ENCODE results near the gene PPL.
A peak's percentile ranks its signal among the peaks of the same experiment; 100 is the strongest.

PPL gene, protein sequence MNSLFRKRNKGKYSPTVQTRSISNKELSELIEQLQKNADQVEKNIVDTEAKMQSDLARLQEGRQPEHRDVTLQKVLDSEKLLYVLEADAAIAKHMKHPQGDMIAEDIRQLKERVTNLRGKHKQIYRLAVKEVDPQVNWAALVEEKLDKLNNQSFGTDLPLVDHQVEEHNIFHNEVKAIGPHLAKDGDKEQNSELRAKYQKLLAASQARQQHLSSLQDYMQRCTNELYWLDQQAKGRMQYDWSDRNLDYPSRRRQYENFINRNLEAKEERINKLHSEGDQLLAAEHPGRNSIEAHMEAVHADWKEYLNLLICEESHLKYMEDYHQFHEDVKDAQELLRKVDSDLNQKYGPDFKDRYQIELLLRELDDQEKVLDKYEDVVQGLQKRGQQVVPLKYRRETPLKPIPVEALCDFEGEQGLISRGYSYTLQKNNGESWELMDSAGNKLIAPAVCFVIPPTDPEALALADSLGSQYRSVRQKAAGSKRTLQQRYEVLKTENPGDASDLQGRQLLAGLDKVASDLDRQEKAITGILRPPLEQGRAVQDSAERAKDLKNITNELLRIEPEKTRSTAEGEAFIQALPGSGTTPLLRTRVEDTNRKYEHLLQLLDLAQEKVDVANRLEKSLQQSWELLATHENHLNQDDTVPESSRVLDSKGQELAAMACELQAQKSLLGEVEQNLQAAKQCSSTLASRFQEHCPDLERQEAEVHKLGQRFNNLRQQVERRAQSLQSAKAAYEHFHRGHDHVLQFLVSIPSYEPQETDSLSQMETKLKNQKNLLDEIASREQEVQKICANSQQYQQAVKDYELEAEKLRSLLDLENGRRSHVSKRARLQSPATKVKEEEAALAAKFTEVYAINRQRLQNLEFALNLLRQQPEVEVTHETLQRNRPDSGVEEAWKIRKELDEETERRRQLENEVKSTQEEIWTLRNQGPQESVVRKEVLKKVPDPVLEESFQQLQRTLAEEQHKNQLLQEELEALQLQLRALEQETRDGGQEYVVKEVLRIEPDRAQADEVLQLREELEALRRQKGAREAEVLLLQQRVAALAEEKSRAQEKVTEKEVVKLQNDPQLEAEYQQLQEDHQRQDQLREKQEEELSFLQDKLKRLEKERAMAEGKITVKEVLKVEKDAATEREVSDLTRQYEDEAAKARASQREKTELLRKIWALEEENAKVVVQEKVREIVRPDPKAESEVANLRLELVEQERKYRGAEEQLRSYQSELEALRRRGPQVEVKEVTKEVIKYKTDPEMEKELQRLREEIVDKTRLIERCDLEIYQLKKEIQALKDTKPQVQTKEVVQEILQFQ (N-terminal part only)

GRCh38 chr16:4936991-4937781, at the start of gene PPL:
Gene PPL, minus strand, starts transcription at chr16:4937148. Its CDS starts 103 bp downstream, at chr16:4937045.
- peak; percentile 76 for ATAC-seq
- H3K36me3 Mint-ChIP-seq: no peaks in the 10 kb centered on the region
- peaks cover 18% of the 10 kb centered on the region for H3K4me1 Mint-ChIP-seq
- H3K27me3 Mint-ChIP-seq: peaks cover 73% of the 10 kb centered on the region
- no peak within 1 kb of the TSS for H3K27ac Mint-ChIP-seq
- H3K9me3 Mint-ChIP-seq: no peaks in the 10 kb centered on the region
- peak within 1 kb of the TSS; percentile 82 for H3K4me3 Mint-ChIP-seq

DNA sequence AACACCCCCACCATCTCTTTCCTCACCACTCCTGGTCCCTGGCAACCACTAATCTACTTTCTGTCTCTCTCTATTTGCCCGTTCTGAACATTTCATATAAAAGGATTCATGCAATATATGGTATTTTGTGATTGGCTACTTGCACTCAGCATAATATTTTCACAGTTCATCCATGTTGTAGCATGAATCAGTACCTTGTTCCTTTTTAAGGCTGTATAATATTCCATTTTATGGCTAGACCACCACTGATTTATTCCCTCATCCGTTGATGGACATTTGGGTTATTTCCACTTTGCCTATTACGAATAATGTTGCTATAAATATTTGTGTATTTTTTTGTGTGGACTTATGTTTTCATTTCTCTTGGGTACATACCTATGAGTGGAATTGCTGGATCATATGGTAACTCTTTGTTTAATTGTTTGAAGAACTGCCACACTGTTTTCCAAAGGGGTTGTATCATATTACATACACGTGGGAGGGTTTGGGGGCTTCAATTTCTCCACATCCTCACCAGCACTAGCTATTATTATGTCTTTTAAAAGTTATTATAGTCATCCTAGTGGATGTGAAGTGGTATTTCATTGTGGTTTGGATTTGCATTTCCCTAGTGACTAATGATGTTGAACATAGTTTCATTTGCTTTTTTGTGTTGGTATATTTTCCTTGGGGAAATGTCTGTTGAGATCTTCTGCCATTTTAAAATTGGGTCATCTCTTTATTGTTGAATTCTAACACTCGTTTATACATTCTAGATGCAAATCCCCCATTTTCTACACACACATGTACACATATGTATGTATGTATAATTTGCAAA, 47.4 kb upstream of the PPL start:
- H3K27me3 Mint-ChIP-seq: peaks cover 54% of the 10 kb centered on the region
- no peak for ATAC-seq
- no peaks in the 10 kb centered on the region for H3K36me3 Mint-ChIP-seq
- H3K4me1 Mint-ChIP-seq: no peaks in the 10 kb centered on the region
- peaks cover 8% of the 10 kb centered on the region for H3K9me3 Mint-ChIP-seq
- no peak overlapping the region for H3K4me3 Mint-ChIP-seq
- H3K27ac Mint-ChIP-seq: no peak overlapping the region

DNA sequence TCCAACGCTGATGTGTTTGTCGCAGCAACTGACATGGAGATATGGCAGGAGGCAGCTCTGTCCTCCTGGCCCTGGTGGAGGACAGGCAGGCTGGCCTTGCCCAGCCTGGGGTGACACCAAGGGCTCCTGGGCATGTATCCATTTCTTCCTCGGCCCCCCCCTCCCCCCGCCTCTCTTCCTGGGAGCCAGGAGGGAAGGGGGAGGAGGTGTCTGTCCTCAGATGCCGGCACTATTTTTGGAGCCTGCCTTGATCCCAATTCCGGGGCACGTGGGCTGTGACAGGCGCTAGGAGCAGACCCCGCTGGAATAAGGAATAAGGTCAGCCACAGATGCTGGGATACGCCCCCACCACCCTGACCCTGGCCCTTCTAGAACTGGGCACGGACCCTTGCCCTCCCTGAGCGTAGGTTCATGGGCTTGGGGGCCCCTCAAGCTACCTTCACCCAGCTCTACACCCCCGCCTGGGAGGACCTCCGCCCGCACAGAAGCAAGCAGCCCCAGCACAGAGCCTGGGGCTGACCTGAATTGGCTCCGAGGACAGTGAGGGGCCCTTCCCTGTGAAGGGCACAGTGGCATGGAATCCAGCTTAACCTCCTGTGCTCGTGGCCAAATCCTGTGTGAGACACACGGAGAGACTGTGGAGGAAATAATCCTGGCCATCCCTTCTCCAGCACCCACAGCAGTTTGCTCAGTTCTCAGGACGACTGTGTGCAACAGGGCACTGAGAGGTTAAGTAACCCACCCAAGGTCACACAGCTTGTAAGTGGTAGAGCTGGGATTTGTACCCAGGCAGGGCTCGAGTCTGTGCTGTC, 45.3 kb upstream of the PPL start:
- Mint-ChIP-seq H3K27me3 (peaks cover 37% of the 10 kb centered on the region), H3K4me1 (no peaks in the 10 kb centered on the region)
- ATAC-seq: peak; percentile 24

GRCh38 chr16:4981473-4981872, 44.5 kb upstream of the PPL start:
- Mint-ChIP-seq H3K9me3 (peaks cover 8% of the 10 kb centered on the region), H3K27ac (no peak overlapping the region), H3K4me3 (no peak overlapping the region), H3K4me1 (no peaks in the 10 kb centered on the region), H3K27me3 (peaks cover 29% of the 10 kb centered on the region), H3K36me3 (no peaks in the 10 kb centered on the region)
- no peak for ATAC-seq

More for the DNA sequence above, 45.3 kb upstream of the PPL start:
- H3K9me3 Mint-ChIP-seq: peaks cover 8% of the 10 kb centered on the region
- H3K27ac Mint-ChIP-seq: no peak overlapping the region
- H3K4me3 Mint-ChIP-seq: no peak overlapping the region
- H3K36me3 Mint-ChIP-seq: no peaks in the 10 kb centered on the region

GRCh38 chr16:4980691-4981090, 43.7 kb upstream of the PPL start:
- ATAC-seq: no peak
- peaks cover 23% of the 10 kb centered on the region for H3K27me3 Mint-ChIP-seq
- no peak overlapping the region for H3K4me3 Mint-ChIP-seq
- H3K27ac Mint-ChIP-seq: no peak overlapping the region
- H3K36me3 Mint-ChIP-seq: no peaks in the 10 kb centered on the region
- H3K9me3 Mint-ChIP-seq: peaks cover 6% of the 10 kb centered on the region
- H3K4me1 Mint-ChIP-seq: peaks cover 7% of the 10 kb centered on the region

GRCh38 chr16:4979736-4980660, 43.0 kb upstream of the PPL start:
- Mint-ChIP-seq H3K9me3 (peaks cover 6% of the 10 kb centered on the region), H3K36me3 (no peaks in the 10 kb centered on the region), H3K27me3 (peaks cover 23% of the 10 kb centered on the region), H3K27ac (no peak overlapping the region), H3K4me3 (no peak overlapping the region), H3K4me1 (peaks cover 12% of the 10 kb centered on the region)
- no peak for ATAC-seq

DNA sequence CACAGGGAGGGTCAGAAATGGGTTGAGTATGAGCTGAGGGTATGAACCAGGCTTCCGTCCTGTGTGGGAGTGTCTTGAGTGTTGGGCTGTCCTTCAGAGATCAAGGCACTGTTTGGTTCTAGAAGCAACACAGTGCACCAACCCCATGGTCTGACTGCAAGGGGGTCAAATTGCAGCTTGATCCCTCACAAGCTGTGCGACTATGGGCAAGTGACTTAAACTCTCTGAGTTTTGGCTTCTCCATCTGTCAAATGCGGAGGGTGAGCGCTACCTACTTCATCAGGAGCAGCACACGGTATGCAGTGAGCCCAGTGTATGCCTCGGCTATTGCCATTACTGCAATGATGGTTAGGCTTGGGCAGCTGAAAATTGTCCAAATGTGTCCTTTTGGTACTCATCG, 42.2 kb upstream of the PPL start:
- ATAC-seq: no peak
- H3K9me3 Mint-ChIP-seq: peaks cover 3% of the 10 kb centered on the region
- no peak overlapping the region for H3K27ac Mint-ChIP-seq
- no peaks in the 10 kb centered on the region for H3K36me3 Mint-ChIP-seq
- peaks cover 12% of the 10 kb centered on the region for H3K4me1 Mint-ChIP-seq
- no peak overlapping the region for H3K4me3 Mint-ChIP-seq
- H3K27me3 Mint-ChIP-seq: peaks cover 23% of the 10 kb centered on the region

DNA sequence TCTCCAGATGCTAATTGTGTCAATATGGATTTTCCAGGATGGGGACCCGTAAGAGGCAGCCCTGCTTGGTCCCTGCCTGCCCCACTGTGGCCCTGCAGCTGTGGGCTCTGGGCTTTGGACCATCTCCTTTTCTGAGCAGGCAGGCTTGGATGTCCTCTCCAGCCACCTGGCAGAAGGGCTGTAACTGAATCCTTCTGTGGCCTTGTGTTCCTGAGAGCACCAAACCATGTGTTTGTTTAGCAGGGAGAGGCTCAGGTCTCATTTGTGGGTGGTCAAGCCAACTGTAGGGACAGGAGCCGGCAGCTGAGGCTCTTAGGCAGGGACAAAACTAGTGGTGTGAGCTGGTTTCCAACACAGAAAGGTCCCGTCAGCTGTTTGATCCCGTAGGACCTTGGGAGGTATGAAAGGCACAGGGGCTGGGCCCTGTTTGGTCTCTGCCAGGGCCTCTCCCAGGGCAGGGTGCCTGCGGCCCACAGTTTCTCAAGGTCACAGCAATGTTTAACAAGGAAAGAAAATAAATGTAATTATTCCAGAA, 39.7 kb upstream of the PPL start:
- ATAC-seq: no peak
- no peak overlapping the region for H3K4me3 Mint-ChIP-seq
- H3K9me3 Mint-ChIP-seq: no peaks in the 10 kb centered on the region

GRCh38 chr16:4976079-4976478, 39.1 kb upstream of the PPL start:
- H3K36me3 Mint-ChIP-seq: no peaks in the 10 kb centered on the region
- no peak overlapping the region for H3K27ac Mint-ChIP-seq
- no peak overlapping the region for H3K4me3 Mint-ChIP-seq
- peaks cover 29% of the 10 kb centered on the region for H3K27me3 Mint-ChIP-seq
- ATAC-seq: peak; percentile 97
- H3K9me3 Mint-ChIP-seq: no peaks in the 10 kb centered on the region
- H3K4me1 Mint-ChIP-seq: peaks cover 12% of the 10 kb centered on the region

More for the DNA sequence above, 39.7 kb upstream of the PPL start:
- Mint-ChIP-seq H3K36me3 (no peaks in the 10 kb centered on the region), H3K27me3 (peaks cover 29% of the 10 kb centered on the region), H3K27ac (no peak overlapping the region), H3K4me1 (peaks cover 12% of the 10 kb centered on the region)

GRCh38 chr16:4972938-4973587, 36.1 kb upstream of the PPL start:
- Mint-ChIP-seq H3K9me3 (no peaks in the 10 kb centered on the region), H3K36me3 (no peaks in the 10 kb centered on the region), H3K4me1 (peaks cover 12% of the 10 kb centered on the region), H3K27ac (no peak overlapping the region), H3K4me3 (no peak overlapping the region), H3K27me3 (peaks cover 38% of the 10 kb centered on the region)
- no peak for ATAC-seq

- H3K27me3 Mint-ChIP-seq: peaks cover 38% of the 10 kb centered on the region
- H3K4me3 Mint-ChIP-seq: no peak overlapping the region
- H3K9me3 Mint-ChIP-seq: no peaks in the 10 kb centered on the region
- no peaks in the 10 kb centered on the region for H3K4me1 Mint-ChIP-seq
- no peaks in the 10 kb centered on the region for H3K36me3 Mint-ChIP-seq
- H3K27ac Mint-ChIP-seq: no peak overlapping the region
- no peak for ATAC-seq
Measured at GRCh38 chr16:4970010-4970409, 33.1 kb upstream of the PPL start.
